NT2/D1 (cell line): Measurements from ENCODE around the gene SHISAL1.

Experiments
- YY1 ChIP-seq: IDR thresholded peaks from 2 replicates; pipeline ENCODE4 v1.6.1; 2011; ENCODE audit not compliant: insufficient read length, insufficient read depth
- ZNF274 ChIP-seq: IDR thresholded peaks from 2 replicates; pipeline ENCODE4 v1.6.1; 2011; ENCODE audit warnings: mild to moderate bottlenecking, low read depth, low read length

DNA sequence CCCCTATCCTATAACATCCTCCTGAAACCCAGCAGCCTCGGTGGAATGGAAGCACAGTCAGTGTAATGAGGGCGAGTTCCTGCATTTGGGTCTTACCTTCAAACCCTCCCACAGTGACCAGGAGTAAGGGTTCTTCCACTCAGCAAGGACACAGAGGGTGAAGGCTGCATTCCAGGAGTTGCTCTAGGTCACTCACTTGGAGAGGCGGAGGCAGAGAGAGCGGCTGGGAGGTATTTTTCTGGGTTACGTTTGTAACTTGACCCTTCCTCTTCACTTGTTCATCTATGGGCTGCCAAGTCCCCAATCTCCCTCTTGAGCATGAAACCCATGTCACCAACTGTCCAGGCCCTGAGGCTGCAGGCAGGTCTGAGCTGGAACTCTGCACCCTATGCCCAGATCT, 36.8 kb upstream of the SHISAL1 start:
- TF ChIP-seq YY1 (no peak), ZNF274 (no peak)
